Measurements from ENCODE around the gene NOL8.

Gene NOL8

DNA sequence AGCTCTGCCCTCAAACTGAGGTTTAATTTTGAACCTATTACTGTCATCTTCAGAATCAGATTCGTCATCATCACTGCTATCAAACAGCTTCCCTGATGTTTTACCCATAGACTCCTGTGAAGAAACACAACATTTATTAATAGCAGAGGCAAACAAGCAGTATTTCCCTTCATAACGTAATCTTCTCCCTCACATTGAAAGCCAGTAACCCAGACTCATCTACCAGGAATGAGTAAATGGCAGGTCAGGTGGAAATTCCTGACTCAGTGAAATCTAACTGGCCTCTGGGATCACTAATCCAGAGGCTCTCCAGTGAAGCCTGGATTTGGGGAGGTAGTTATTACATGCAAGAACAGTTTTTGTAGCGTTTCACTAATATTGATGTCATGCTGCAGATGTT is 14.6 kb downstream of the NOL8 start:
- DNase-seq, result no peak

GRCh38 chr9:92308893-92309292 is 16.3 kb downstream of the NOL8 start:
- no peak for DNase-seq

- DNase-seq, result no peak
These were observed 24.2 kb downstream of the NOL8 start for GRCh38 chr9:92300936-92301335.

DNA sequence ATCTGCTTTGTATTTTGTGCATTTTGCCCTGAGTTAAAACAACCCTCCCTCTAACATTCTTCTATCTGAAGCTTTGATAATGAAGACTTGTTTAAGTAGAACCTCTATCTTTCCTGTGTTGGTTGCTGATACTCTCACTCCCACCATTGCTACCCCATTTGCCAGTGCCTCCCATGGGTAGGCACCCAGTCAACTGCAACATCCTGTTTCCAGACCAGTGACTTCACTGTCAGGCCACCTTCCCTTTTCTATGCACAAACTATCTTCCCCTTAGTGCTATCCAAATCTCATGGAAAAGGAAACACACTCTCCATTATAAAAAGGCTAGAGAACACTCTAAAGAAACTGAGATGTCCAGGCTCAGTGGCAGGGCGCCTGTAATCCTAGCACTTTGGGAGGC is 26.0 kb downstream of the NOL8 start:
- DNase-seq, result no peak

DNA sequence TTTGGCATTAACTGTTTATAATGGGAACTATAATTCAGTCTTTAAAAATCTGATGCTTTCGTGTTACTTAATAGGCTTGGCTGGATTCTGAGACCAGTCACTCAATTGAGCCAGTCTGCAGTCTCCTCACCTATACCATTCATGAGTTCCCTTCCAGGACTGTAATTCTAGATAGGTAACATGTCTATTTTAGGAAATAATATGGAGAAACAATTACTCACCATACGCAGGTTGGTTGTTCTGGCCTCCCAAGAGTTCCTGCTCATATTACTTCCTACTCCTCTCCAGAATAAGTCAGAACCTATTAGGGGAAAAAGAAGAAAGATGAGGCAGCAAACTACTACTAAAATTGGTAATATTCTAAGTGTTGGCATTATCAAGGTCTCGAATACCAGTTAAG is 27.1 kb downstream of the NOL8 start:
- DNase-seq, result no peak

- no peak for DNase-seq
These were observed 27.5 kb downstream of the NOL8 start for GRCh38 chr9:92297611-92298010.

DNA sequence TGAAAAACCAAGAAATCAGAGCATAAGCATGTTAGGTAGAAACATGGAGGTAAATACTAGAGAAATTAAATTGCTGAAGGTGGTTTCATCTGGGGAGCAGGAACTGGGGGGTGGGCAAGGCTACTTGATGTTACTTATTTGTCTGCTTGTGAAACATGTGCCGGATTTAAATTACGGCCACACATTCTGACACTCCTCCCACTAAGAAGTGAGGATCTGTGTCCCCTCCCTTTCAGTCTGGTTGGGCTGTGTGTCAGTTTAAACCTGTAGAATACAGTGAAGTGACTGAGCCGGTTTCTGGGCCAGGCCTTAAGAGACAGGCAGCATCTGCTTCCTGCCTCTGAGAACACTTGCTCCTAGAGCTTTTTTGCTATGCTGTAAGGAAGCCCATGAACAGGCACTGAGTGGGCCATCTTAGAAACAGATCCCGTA is 29.3 kb downstream of the NOL8 start:
- DNase-seq, result no peak

- DNase-seq, result no peak
These were observed 29.8 kb downstream of the NOL8 start for GRCh38 chr9:92295240-92295790.

- DNase-seq, result no peak
These were observed 30.9 kb downstream of the NOL8 start for GRCh38 chr9:92294297-92294676.

DNA sequence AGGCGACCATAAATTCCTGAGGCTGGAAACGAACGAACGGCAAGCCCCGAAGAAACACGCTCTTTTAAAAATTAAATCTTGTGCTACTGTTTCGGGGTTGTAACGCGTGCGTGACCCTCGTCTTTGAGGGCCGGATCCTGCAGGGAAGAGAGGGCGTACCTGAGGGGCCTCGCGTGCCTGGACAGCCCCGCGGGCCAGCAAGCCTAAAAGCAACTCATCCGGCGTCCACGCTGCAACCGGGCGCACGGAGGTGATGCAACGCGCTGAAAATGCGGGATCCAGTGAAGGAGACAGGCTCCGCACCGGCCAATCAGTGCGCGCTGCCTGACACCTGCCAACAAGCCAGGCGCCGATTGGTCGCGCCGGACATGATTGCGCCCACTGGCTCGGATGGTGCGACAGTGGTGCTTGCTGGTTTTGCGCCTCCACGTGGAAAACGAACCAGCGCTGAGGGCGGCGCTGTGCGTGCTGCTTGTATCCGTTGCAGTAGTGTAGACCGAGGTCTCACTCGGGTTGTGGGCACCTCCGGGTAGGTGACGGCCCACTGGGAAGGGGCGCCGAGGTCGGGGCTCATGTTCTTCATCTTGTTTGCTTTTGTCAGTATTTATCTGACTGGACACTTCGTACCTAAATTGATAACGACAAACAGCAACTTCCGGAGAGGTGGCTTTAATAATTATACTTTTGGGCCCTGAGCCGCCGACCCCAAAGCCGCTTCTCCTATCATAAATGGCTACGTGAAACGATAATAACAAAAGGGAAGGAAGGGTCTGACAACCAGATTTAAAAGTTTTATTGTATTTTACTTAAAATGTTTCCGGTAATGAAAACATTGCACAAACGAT is 31.5 kb downstream of the NOL8 start, which contains the start of gene IARS1:
TSS of gene IARS1 (minus strand) at position 246 of the 845 bp plus-strand sequence. CDS start 4,278 bp downstream, outside the sequence.
- DNase-seq, result peak; percentile 96

DNA sequence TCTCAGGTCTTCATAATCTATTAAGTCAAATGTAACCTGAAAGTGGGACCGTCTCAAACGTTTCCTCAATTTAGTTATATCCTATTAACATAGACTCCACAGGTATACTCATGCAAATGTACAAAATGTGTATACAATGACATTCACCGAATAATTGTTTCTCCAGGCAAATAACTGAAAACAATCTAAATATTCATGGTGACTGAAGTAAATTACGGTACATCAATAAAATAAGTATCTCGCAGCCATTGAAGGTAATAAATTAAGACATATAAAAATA is 32.1 kb downstream of the NOL8 start:
- no peak for DNase-seq

- DNase-seq, result no peak
These were observed 32.6 kb downstream of the NOL8 start for GRCh38 chr9:92292338-92293074.

DNA sequence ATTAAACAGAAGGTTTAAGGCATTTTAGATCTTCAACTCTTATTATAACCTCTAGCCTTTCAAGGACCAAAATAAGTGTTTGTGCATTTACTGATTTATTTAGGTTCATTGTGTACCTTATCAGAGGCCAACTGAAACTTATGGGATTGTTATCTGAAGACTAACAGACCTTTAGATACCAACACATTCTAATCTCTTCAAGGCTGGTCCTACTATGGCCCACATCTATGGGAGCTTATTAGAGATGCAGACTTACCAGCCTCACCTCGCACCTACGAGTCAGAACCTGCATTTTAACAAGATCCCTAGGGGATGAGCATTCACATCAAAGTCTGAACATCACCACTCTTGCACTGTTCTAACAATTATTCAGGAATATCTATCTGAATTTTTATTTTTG is 33.6 kb downstream of the NOL8 start:
- DNase-seq, result no peak

- DNase-seq, result no peak
These were observed 34.2 kb downstream of the NOL8 start for GRCh38 chr9:92290785-92291429.

GRCh38 chr9:92289708-92290390 is 35.3 kb downstream of the NOL8 start:
- DNase-seq, result no peak

- no peak for DNase-seq
These were observed 45.8 kb downstream of the NOL8 start for GRCh38 chr9:92279302-92279701.

- DNase-seq, result no peak
These were observed 47.0 kb downstream of the NOL8 start for GRCh38 chr9:92278110-92278509.

DNA sequence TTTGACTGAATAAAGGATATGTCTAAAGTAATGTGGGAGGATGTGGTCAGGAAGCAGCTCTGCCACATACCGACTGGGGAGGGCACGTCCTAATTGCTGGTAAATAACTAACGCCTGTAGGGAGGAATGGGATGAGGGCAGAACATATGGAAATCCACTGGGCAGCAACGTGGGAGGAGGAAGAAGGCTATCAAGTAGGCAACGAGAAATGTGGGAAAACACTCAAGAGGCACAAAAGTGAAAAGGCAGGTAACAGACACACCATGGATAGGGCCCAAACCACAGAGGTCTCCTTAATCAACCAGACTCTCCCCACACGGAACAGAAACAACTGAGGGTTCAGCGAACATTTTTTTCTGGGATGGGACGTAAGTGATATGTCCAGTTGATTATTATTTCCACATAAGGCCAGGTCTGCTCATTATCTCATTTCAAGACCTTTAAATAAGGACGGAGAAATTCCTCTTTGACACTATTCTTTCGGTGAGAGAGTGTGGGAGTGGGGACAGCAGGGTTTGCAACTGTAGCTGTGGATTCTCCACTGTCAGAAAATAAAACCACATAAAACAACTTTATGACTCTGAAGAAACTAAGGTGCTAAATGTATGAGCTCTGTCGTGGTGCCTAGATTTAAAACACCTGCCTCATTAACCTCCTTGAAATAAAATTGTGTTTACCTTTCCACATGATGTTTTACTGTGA is 48.7 kb downstream of the NOL8 start:
- DNase-seq, result no peak

DNA sequence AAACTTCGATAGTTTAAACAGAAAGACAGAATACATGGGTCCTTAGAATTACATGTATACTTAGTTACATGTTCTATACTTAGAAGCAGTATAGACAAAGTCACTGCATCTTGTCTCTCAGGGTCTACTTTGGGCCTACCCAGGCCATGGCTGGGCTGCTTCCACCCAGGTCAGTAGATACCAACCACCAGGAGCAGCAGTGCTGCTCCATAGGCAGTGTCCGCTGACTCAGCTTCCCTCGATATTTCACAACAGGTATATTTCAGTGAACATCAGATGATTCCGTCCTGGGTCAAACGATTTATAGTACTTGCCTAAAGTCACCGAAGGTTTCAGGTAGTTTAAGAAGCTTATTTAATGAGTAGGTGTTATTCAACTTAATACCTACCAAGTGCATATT is 49.6 kb downstream of the NOL8 start:
- DNase-seq, result no peak

GRCh38 chr9:92270511-92270910 is 54.6 kb downstream of the NOL8 start:
- DNase-seq, result no peak

DNA sequence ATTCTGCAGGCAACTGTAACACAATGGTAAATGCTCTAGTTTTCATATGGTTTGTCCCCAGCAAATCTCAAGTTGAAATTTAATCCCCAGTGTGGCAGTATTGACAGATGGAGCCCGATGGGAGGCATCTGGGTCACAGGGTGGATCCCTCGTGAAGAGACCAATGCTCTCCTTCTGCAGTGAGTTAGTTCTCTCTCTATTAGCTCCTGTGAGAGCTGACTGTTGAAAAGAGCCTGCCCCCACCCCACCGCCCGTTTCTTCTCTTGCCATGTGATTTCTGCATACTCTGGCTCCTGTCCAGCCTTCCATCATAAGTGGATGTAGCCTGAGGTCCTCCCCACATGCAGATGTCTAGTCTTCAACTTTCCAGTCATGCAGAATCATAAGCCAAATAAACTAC is 58.7 kb downstream of the NOL8 start:
- DNase-seq, result no peak

DNA sequence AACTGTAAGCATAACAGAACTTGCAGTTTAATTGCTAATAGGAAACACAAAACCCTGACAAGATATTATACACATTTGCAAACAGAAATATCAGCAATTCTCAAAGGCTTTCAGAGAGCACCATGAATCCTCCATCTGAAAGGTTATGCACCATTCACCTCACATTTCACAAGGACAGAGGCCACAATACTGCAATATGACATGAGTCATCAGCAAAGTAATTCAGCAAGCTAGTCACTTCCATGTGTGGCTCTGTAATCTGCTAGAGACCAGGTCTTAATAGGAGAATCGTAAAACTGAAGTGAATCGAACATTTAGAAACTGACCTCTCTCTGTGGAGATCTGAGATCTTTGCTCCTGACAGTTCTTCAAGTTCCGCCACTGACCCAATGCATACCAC is 60.0 kb downstream of the NOL8 start:
- DNase-seq, result no peak
